ENCODE data around the gene CD276. TPM values are rescaled to one million over a fixed set of nuclear protein-coding genes. Genes with fewer than 3 reads are reported as not detected.

Gene CD276
- total RNA-seq, 1 experiment from 2014 or later, result 133 TPM

GRCh38 chr15:73724212-73724611, 40.0 kb downstream of the CD276 start:
- peak overlapping the region in 1 of 3 experiments; percentile 68; a peak in 1 of 7 replicates for H3K27ac Mint-ChIP-seq

More at GRCh38 chr15:73724212-73724611, 40.0 kb downstream of the CD276 start:
- no peaks in the 10 kb centered on the region for H3K79me2 ChIP-seq (ENCODE audit: insufficient read depth, low read length)
- no peak overlapping the region for H2BK20ac ChIP-seq (ENCODE audit: low read depth, low read length, poor library complexity, severe bottlenecking)
- H3K27me3 Mint-ChIP-seq (ENCODE audit: low read depth), result no peaks in the 10 kb centered on the region; the same call in none of the 2 replicates
- no peak overlapping the region for H3K4ac ChIP-seq (ENCODE audit: low read depth, low read length)
- no peak overlapping the region for H3K4me3 Mint-ChIP-seq
- no peak for DNase-seq
- no peak overlapping the region for H3K27ac ChIP-seq (ENCODE audit: insufficient read length, low read depth, low read length)
- no peaks in the 10 kb centered on the region for H3K9me3 ChIP-seq (ENCODE audit: control insufficient read depth, low read depth, low read length)
- TF ChIP-seq CTCF (conservative IDR thresholded peaks at IDR 0.05), result no peak
- no peak overlapping the region for H3K56ac ChIP-seq (ENCODE audit: insufficient read length, low read depth, low read length)
- no peaks in the 10 kb centered on the region for H3K27me3 ChIP-seq (ENCODE audit: insufficient read depth, low read length)
- no peak overlapping the region for H2AFZ ChIP-seq (ENCODE audit: low read length)
- no peak overlapping the region for H2BK15ac ChIP-seq (ENCODE audit: low read depth, low read length)
- peaks cover 3% of the 10 kb centered on the region in 2 experiments; a peak in 2 of 4 replicates for H3K4me1 Mint-ChIP-seq
- H3K36me3 Mint-ChIP-seq (ENCODE audit: insufficient read depth in 1 of 3, low read depth in 3 of 3), result no peaks in the 10 kb centered on the region
- H3K9me3 Mint-ChIP-seq, result no peaks in the 10 kb centered on the region
- no peak overlapping the region for H4K5ac ChIP-seq (ENCODE audit: insufficient read length, low read depth, low read length)
- no peak overlapping the region for H3K9ac ChIP-seq (ENCODE audit: extremely low read depth, insufficient read length, low read length)
- no peak overlapping the region for H3T11ph ChIP-seq (ENCODE audit: low read length)
- H4K8ac ChIP-seq (replicated peaks; ENCODE audit: insufficient read length, low read depth, low read length), result no peak overlapping the region
- no peak overlapping the region for H2AK5ac ChIP-seq (ENCODE audit: insufficient read length, low read length)
- H4K91ac ChIP-seq (ENCODE audit: insufficient read length, low read depth, low read length), result no peak overlapping the region
- WGBS (ENCODE audit: extremely low coverage, insufficient read length, low lambda C conversion rate), result no CpG with 5 or more reads among the region's 3 CpGs
- no peak overlapping the region for H2BK120ac ChIP-seq (ENCODE audit: low read depth, low read length, poor library complexity, severe bottlenecking)
- no peak overlapping the region for H3K23ac ChIP-seq (ENCODE audit: insufficient read length, low read depth, low read length)
- no peaks in the 10 kb centered on the region for H3K23me2 ChIP-seq (ENCODE audit: insufficient read length, low read depth, low read length, poor library complexity, severe bottlenecking)
- H4K20me1 ChIP-seq (ENCODE audit: control insufficient read depth, insufficient read depth, insufficient read length), result no peaks in the 10 kb centered on the region
- H3K18ac ChIP-seq (ENCODE audit: insufficient read length, low read depth, low read length), result no peak overlapping the region
- no peaks in the 10 kb centered on the region for H3K4me1 ChIP-seq (ENCODE audit: insufficient read depth, low read length)
- no peak overlapping the region for H2BK5ac ChIP-seq (ENCODE audit: insufficient read length, low read length)
- no peak overlapping the region for H3K14ac ChIP-seq (ENCODE audit: insufficient read depth, low read length)
- no peak overlapping the region for H2BK12ac ChIP-seq (ENCODE audit: insufficient read length, low read depth, low read length)
- no peak overlapping the region for H3K4me2 ChIP-seq (ENCODE audit: insufficient read depth, insufficient read length, low read length)
- no peaks in the 10 kb centered on the region for H3K79me1 ChIP-seq (ENCODE audit: insufficient read depth, low read depth, low read length, poor library complexity, severe bottlenecking)
